Motor neuron (in vitro differentiated cells): ENCODE measurements around the gene RFFL. TPM values are rescaled to one million over a fixed set of nuclear protein-coding genes. Genes with fewer than 3 reads are reported as not detected.

Source experiments
- ATAC-seq, 8 experiments: fragments of 200-7000 bp; cut with Tn5 transposase; replicated peaks in 6 of 8; 2 replicates each; pipeline ENCODE4 v1.8.0; 2021; ENCODE audit warnings: mild to moderate bottlenecking in 8 of 8, moderate library complexity in 8 of 8
- H3K27ac ChIP-seq, 2 donors: fragments of 250-450 bp; sonication (Bioruptor Pico); 2 replicates each; pipeline ENCODE4 v1.9.0; 2021; ENCODE audit warnings: antibody characterized with exemption in 2 of 2, mild to moderate bottlenecking in 2 of 2, moderate library complexity in 1 of 2
- H3K4me1 ChIP-seq, 2 donors: fragments of 250-450 bp; sonication (Bioruptor Pico); replicated peaks in 1 of 2; 2 replicates each; pipeline ENCODE4 v1.6.1; 2021; ENCODE audit warnings: antibody characterized with exemption in 2 of 2, mild to moderate bottlenecking in 2 of 2, moderate library complexity in 1 of 2
- H3K4me3 ChIP-seq, 5 donors: fragments of 250-450 bp; sonication (Bioruptor Pico); 2 replicates each; pipeline ENCODE4 v1.9.0; 2021; ENCODE audit warnings: antibody characterized with exemption in 5 of 5, mild to moderate bottlenecking in 5 of 5, moderate library complexity in 4 of 5
- WGBS, 10 experiments: fragments of 450-650 bp; shearing (Covaris generic); methylation state at CpG; one replicate each; pipeline ENCODE4 v1.0.0; 2022; 5-methylcytosine and 5-hydroxymethylcytosine counted together
- in situ Hi-C, 9 experiments: fragments of 400-800 bp; cut with MboI; loops; one replicate each; pipeline ENCODE4 v1.15.0; 2021; ENCODE audit warnings: low sequenced_read_pairs in 9 of 9, low pct_unique_long_range_greater_than_20kb in 2 of 9; ENCODE audit not compliant: unreplicated experiment in 9 of 9
- total RNA-seq, 8 experiments: library from RNA; unstranded; fragments of 300-600 nt; gene quantifications; 2 replicates each; pipeline versions ENCODE4 v1.2.3 to v1.2.4, GENCODE V29; 2022

Gene RFFL
- total RNA-seq, 8 experiments from 2014 or later = 6.5 to 47.4 (median 11.4) TPM

DNA sequence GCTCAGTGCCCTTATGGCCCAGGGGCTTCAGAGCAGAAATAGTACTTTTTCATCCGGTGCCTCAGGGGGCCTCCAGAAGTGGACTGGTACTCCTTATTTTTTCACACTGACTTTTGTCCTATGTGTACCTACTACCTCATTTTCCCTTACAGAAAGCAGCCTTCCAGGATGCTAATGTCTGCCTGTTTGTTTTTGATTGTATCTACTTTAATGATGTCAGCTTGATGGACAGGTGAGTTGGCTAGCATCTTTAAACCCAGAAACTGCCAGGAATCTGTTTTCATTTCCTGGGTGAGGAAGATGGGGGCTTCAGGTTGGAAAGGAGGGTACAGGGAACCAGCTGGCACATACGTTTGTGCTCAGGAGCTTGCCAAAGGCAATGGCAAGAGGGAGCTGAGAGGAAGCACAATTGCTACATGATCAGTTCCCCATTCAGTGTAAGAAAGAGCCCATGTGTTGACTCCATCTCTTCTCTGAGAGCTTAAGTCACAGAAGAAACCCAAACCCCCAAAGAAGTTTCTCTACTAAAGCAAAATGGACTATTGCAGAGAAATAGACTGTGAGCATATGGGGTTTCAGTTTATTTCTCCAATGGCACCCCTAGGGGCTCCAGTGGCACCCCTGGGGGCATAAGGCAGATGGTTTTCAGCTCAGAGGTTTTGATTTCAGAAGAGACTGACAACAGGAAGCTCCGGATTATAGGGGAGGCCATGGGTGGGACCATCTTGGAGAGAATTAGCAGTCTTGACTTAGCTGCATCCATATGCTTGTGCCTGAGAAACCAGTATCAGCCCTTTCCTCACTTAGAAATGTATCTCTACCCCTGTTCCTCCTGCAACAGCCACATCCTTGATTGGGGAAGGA lies 66.9 kb downstream of the RFFL start:
- in situ Hi-C loops = loop anchor here in 3 of 9 experiments (10.0 to 25.0 kb wide), 4 partner anchors 91 to 118 kb away; partner anchors contain the start of genes RAD51D (in 2 of the 3) and FNDC8 (in 1 of the 3)
- 20 to 100% (median 94%) methylated on average over 1 to 3 of the region's 3 CpGs; no CpG with 5 or more reads in 1 of the 10 experiments for WGBS, 10 experiments
- no peak overlapping the region for H3K4me3 ChIP-seq
- no peaks in the 10 kb centered on the region for H3K4me1 ChIP-seq
- ATAC-seq = no peak
- H3K27ac ChIP-seq = no peak overlapping the region

DNA sequence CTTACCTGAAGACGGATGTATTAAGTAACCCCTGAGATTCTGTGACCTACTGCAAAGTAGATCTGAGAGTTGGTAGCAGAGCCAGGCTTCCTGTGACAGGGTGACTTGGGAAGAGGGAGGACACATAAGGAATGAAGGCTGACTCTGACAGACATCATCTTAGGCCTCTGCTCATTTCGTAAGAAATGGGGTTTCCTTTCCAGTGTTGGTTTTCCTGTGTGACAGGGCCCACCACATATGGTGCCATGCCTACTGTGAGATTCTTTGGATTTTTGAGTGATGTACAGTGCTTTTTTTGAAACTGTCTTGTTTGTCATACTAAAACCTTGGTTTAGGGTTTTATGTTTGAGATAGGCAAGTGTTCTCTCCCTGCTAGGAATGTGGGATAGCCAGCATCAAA lies 70.5 kb downstream of the RFFL start:
- Histone ChIP-seq H3K4me3 (no peak overlapping the region), H3K4me1 (no peaks in the 10 kb centered on the region), H3K27ac (no peak overlapping the region)
- 78 to 100% (median 83%) methylated on average over 1 to 2 of the region's 2 CpGs; no CpG with 5 or more reads in 4 of the 10 experiments for WGBS, 10 experiments
- no peak for ATAC-seq
- in situ Hi-C loops = loop anchor here in 3 of 9 experiments (10.0 to 25.0 kb wide), 4 partner anchors 94 to 122 kb away; partner anchors contain the start of genes RAD51D (in 2 of the 3) and FNDC8 (in 1 of the 3)

DNA sequence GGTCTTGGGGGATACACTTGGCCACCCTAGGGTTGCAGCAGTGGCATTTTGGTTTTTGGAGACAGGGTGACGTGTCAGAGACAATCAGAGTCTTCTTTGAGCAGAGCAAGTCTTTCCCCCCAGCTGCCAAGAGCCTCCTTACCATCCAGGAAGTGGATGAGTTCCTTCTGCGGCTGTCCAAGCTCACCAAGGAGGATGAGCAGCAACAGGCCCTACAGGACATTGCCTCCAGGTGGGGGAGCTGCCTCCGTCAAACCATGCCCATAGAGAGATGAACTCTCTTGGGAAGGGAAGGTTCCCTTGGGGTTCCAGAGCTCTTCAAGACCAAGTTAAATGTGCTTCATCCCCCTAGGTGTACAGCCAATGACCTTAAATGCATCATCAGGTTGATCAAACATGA lies 71.9 kb downstream of the RFFL start:
- in situ Hi-C loops = loop anchor here in 3 of 9 experiments (10.0 to 25.0 kb wide), 4 partner anchors 96 to 123 kb away; partner anchors contain the start of genes RAD51D (in 2 of the 3) and FNDC8 (in 1 of the 3)
- ATAC-seq = no peak

DNA sequence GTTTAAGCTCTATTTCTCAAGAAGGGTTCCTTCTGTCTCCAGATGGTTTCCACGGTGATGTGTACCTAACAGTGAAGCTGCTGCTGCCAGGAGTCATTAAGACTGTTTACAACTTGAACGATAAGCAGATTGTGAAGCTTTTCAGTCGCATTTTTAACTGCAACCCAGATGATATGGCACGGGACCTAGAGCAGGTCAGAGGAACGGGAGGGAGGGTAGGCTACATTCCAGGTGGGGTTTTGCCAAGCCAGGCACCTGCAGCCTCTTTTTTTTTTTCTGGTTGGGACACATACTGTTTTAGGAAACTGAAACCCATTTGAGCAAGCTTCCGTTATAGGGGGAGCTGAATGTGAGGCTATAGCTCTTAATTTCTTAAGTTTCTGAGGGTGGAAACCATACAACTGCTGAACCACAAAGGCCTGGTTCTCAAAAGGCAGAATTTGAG lies 72.6 kb downstream of the RFFL start:
- in situ Hi-C loops = loop anchor here in 3 of 9 experiments (10.0 to 25.0 kb wide), 4 partner anchors 96 to 124 kb away; partner anchors contain the start of genes RAD51D (in 2 of the 3) and FNDC8 (in 1 of the 3)
- WGBS, 10 experiments = 50 to 100% (median 87%) methylated on average over 1 to 6 of the region's 6 CpGs; no CpG with 5 or more reads in 1 of the 10 experiments
- no peak for ATAC-seq

More for the DNA sequence above, 71.9 kb downstream of the RFFL start:
- H3K27ac ChIP-seq = no peak overlapping the region
- H3K4me3 ChIP-seq = no peak overlapping the region
- WGBS, 10 experiments = 92 to 100% (median 100%) methylated on average over 1 to 3 of the region's 3 CpGs; no CpG with 5 or more reads in 3 of the 10 experiments
- no peaks in the 10 kb centered on the region for H3K4me1 ChIP-seq

DNA sequence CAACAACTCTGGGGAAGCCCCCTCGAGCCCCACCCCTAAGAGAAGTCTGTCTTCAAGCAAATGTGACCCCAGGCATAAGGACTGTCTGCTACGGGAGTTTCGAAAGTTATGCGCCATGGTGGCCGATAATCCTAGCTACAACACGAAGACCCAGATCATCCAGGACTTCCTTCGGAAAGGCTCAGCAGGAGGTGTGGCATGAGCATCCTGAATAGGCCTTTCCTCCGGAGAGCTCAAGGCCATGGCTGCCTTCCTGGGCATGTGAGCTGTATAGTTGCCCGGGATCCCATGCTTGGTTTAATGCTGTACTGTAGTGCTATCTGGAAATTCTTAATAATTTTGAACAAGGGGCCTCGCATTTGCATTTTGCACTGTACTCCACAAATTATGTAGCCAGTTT lies 74.0 kb downstream of the RFFL start:
- Histone ChIP-seq H3K4me1 (peaks cover 2% of the 10 kb centered on the region in 2 donors), H3K4me3 (no peak overlapping the region), H3K27ac (no peak overlapping the region)
- no peak for ATAC-seq
- in situ Hi-C loops = loop anchor here in 2 of 9 experiments (25.0 kb wide), 3 partner anchors 98 to 123 kb away; partner anchors contain the start of genes FNDC8 (in 1 of the 2) and RAD51D (in 1 of the 2)
- WGBS, 10 experiments = 40 to 100% (median 95%) methylated on average over 1 to 8 of the region's 10 CpGs; no CpG with 5 or more reads in 2 of the 10 experiments

More for the DNA sequence above, 72.6 kb downstream of the RFFL start:
- H3K4me1 ChIP-seq = no peaks in the 10 kb centered on the region
- no peak overlapping the region for H3K4me3 ChIP-seq
- no peak overlapping the region for H3K27ac ChIP-seq

DNA sequence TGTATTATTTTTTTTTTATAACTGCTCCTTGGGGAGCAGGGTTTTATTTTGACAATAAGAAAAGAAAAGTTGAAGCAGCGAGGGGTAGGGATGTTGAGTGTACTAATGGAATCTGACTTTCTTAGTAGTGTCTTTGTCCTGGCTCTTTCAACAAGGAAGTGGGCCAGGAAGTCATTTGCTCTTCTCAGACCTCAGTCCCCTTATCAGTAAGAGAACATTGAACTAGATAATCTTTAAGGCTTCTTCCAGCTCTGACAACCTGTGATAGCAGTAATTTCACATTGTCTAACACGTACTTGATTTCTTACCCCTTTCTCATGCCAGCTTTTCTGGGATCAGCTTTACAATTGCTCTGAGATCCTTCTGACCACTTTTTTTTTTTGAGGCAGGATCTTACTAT lies 74.9 kb downstream of the RFFL start:
- whole genome bisulfite sequencing, 10 experiments = 94 to 100% (median 100%) methylated on average over 1 to 2 of the region's 2 CpGs; no CpG with 5 or more reads in 3 of the 10 experiments
- no peak for ATAC-seq
- in situ Hi-C loops = loop anchor here in 2 of 9 experiments (25.0 kb wide), 3 partner anchors 99 to 124 kb away; partner anchors contain the start of genes FNDC8 (in 1 of the 2) and RAD51D (in 1 of the 2)

DNA sequence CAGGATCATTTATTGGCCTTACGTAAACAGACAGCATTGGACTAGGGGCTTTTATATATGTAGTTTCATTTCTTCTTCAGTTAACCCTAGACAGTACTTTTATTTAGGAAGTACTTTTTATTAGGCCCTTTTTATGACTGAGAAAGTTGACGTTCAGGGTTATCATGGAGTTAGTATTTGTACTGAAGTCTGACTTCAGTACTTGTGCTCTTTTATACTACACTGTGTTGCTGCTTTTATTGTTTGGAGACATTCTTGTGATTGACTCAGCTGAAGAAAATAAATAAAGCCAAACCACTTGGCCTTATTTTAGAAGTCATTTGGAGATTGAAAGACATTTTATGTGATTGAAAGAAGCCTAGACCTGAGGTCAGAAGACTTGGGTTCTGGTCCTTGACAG lies 76.3 kb downstream of the RFFL start:
- in situ Hi-C loops = loop anchor here in 2 of 9 experiments (25.0 kb wide), 3 partner anchors 100 to 125 kb away; partner anchors contain the start of genes FNDC8 (in 1 of the 2) and RAD51D (in 1 of the 2)
- no peak for ATAC-seq
- Histone ChIP-seq H3K4me3 (no peak overlapping the region), H3K4me1 (peaks cover 4% of the 10 kb centered on the region in 2 donors), H3K27ac (no peak overlapping the region)
- 70 to 100% (median 100%) methylated on average over 1 to 2 of the region's 2 CpGs; no CpG with 5 or more reads in 2 of the 10 experiments for WGBS, 10 experiments

More for the DNA sequence above, 74.9 kb downstream of the RFFL start:
- no peak overlapping the region for H3K27ac ChIP-seq
- no peak overlapping the region for H3K4me3 ChIP-seq
- peaks cover 2% of the 10 kb centered on the region in 2 donors for H3K4me1 ChIP-seq

DNA sequence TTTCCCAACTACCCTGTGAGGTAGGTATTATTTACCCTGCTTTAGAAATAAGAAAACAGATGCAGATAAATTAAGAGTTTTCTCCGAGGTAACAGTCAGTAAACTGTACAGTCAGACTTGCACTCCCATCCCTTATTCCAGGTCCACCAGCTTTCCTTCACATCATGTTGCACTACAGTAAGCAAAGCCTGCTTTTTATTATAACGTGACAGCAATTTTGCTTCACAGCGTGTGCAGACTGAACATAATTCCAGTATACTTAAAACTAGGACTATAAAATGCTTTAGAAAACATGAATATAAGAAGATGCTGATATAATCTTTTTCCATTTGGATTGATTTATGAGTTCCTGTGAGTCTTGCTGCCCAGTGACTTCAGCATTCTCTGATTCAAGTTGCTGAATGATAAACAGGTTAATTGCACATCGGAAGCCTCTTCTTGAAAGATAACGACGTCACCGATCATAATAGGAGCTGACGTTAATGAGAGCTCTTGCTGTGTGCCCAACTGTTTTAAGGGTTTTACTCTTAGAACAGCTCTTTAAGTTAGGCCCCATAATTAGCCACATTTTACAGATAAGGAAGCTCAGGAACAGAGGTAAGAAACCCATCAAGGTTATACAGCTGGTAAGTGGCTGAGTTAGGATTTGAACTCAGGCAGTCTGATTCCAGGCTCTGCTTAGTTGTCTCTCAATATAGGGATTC lies 81.8 kb downstream of the RFFL start:
- in situ Hi-C loops = loop anchor here in 2 of 9 experiments (25.0 kb wide), 3 partner anchors 94 to 131 kb away; partner anchors contain the start of genes FNDC8 (in 1 of the 2) and RAD51D (in 1 of the 2)

DNA sequence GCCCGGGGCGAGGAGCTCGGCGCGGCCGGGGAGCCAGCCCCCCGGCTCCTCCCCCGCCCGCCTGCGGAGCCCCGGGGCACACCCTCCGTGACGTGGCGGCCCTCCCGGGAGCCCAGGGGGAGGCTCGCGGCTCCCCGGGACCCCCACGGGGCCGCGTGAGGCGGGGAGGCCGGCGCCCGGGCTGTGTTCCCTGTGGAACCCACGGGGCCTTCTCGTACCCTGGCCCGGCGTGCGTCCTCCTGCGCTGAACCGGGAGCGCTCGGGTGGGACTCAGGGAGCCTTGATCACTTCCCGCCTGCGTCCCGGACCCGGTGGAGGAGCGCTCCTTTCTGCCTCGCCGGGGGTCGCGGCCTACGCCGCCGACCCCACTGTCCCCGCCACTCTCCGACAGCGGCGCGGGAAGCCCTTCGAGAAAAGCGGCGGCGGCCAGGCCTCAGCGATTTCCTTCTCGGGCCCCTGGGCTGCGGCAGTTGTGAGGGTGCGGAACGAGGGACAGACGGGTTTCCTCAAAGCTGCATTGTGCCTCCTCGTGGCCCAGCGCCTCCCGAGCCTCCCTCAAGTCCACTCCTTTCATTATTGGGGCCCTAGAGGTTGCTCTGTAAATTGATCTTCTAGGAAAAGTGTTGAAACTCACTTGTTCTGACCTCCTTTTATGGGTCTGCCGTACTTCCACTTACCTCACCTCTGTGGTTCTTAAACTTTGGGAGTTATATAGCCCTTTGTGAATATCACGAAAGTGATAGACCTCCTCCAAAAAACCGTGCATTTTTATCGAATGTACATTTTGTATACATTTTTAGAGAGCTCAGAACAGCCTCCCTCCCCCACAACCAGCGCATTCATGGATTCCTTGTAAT lies 82.6 kb downstream of the RFFL start:
- 0 to 2% (median 0%) methylated on average over 1 to 17 of the region's 69 CpGs; no CpG with 5 or more reads in 2 of the 10 experiments for WGBS, 10 experiments
- in situ Hi-C loops = loop anchor here in 2 of 9 experiments (25.0 kb wide), 3 partner anchors 94 to 131 kb away; partner anchors contain the start of genes FNDC8 (in 1 of the 2) and RAD51D (in 1 of the 2)
- Histone ChIP-seq H3K4me3 (peak overlapping the region; percentile 77 to 96 (median 85)), H3K4me1 (peaks cover 9 to 11% of the 10 kb centered on the region in 2 donors), H3K27ac (peak overlapping the region; percentile 97 to 98)
- ATAC-seq = peak; percentile 76 to 89 (median 84)

More for the DNA sequence above, 81.8 kb downstream of the RFFL start:
- Histone ChIP-seq H3K4me3 (peak overlapping the region; percentile 77 to 96 (median 85)), H3K4me1 (peaks cover 9 to 11% of the 10 kb centered on the region in 2 donors), H3K27ac (peak overlapping the region; percentile 97 to 98)
- ATAC-seq = peak in 2 of 8 experiments; percentile 3 to 11
- WGBS, 10 experiments = 0 to 34% (median 13%) methylated on average over 4 to 8 of the region's 8 CpGs; no CpG with 5 or more reads in 1 of the 10 experiments

DNA sequence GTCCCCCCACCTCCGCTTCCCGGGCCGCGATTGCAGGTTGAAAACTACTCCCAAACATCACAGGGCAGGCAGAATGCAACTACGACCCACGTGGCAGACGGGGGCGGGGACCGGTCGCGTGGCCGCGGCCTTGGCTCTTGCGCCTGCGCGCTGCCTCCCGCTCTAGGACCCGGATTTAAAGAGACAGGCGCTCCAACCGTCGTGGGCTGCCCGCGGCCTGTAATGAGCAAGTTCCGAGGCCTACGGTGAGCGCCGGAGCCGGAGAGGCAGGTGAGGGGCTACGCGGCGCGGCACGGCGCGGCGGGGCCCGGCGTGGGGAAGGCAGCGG lies 83.2 kb downstream of the RFFL start, which contains the start of gene LIG3:
Gene LIG3, plus strand, starts transcription at position 160 of the 328 bp plus-strand sequence. CDS start 2,494 bp downstream, outside the sequence.
- Histone ChIP-seq H3K4me1 (peaks cover 9 to 11% of the 10 kb centered on the region in 2 donors), H3K27ac (peak within 1 kb of the TSS; percentile 97 to 98), H3K4me3 (peak within 1 kb of the TSS; percentile 77 to 96 (median 85))
- 0 to 10% (median 0%) methylated on average over 2 to 8 of the region's 39 CpGs; no CpG with 5 or more reads in 3 of the 10 experiments for WGBS, 10 experiments
- in situ Hi-C loops = loop anchor here in 2 of 9 experiments (25.0 kb wide), 3 partner anchors 93 to 132 kb away; partner anchors contain the start of genes FNDC8 (in 1 of the 2) and RAD51D (in 1 of the 2)
- peak; percentile 64 to 89 (median 84) for ATAC-seq
